GM15510 (cell line): ENCODE measurements around the gene OGDH.

Source experiments
- POLR2A ChIP-seq: IDR thresholded peaks from 3 replicates; pipeline ENCODE4 v1.6.1; 2011; ENCODE audit warnings: borderline replicate concordance; ENCODE audit not compliant: insufficient read length; ENCODE audit errors: extremely low read depth

The OGDH gene

DNA sequence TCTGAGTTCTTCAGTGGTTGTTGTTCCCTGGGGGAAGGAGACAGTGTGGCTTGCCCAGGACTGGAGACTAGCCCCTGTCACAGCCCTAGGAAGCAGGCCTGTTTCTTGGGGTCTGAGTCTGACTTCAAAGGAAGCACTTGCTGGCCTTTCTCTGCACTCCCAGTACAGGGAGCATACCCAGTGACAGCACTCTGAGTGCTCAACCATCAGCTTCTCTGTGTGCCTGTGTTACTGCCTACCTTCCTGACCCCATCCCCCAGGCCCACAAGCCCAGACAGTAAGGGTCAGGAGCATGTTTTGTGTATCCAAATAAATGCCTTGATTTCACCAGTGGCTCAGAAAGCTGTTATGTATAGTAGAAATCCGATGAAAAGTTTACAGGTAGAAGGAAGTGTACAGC is 48.9 kb downstream of the OGDH start:
- no peak for TF ChIP-seq POLR2A

DNA sequence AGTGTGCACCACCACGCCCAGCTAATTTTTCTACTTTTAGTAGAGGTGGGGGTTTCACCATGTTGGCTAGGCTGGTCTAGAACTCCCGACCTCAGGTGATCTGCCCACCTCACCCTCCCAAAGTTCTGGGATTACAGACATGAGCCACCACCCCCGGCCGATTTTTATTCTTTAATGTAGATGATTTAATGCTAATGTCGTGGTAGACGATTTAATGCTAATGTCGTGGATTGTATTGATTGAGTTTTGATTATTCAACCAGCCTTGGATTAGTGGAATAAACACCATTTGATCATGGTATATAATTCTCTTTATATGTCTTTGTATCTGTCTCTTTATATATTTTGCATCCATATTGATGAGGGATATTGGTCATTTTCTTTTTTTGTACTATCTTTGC is 52.6 kb downstream of the OGDH start:
- TF ChIP-seq POLR2A: no peak

GRCh38 chr7:44661233-44661632 is 54.8 kb downstream of the OGDH start:
- TF ChIP-seq POLR2A: no peak

GRCh38 chr7:44664780-44665461 is 58.5 kb downstream of the OGDH start:
- TF ChIP-seq POLR2A: no peak

DNA sequence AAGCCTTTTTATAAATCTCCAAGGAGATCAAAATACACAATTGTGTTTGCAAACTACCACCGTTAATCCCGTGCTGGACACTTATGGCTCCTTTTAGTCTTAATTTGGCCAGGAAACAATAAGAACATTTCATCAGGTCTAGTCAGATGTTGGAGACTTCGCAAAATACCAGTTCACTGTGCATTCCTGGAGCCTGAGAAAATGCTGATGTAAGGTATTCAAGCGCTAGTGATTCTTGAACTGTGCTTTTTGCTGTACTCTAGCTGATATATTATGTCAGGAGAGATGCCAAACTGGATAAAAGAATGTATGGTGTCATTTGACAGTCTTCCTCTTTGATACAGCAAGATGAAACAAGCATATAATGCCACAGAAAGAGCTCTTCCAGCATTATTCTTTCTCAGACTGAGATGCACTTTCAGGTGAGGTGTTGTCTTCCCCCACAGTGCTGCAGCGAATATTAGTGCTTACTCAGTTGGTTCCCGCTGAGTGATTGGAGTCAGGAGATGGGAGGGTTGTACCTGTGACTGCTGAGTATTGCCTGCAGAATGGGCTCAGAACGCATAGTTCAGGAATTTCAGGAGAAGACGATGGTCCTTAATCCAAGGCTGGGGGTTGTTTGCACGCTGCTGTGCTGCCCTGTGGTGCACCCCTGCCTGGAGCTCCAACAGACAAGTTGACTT is 59.2 kb downstream of the OGDH start:
- TF ChIP-seq POLR2A: no peak

GRCh38 chr7:44666566-44666965 is 60.1 kb downstream of the OGDH start:
- no peak for TF ChIP-seq POLR2A

DNA sequence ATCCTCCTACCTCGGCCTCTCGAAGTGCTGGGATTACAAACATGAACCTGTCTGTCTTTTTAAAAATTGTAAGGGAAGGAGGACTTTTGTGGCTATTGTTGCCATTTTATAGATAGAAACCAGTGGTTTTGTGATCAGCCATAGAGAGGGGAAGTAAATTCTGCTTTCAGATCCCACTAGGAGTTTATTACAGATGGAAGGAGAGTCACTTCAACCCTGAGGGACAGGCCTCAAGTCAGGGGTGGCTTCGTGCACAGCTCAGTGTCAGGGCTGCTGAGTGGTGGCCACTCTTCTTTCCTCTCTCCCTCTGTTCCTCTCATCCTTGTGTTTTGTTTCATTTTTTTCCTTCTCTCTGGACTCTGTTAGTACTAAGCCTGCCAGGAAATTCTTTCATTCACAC is 60.8 kb downstream of the OGDH start:
- TF ChIP-seq POLR2A: no peak

DNA sequence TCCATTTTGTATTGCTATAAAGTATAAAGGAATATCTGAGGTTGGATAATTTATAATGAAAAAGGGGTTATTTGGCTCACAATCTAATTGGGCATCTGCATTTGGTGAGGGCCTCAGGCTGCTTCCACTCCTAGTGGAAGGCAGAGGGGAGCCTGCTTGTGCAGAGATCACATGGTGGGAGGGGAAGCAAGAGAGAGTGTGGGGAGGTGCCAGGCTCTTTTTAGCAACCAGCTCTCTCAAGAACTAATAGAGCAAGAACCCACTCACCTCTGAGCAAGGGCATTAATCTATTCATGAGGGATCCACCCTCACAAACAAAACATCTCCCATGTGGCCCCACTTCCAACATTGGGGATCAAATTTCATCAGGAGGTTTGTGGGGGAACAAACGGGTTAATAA is 64.6 kb downstream of the OGDH start:
- no peak for TF ChIP-seq POLR2A

DNA sequence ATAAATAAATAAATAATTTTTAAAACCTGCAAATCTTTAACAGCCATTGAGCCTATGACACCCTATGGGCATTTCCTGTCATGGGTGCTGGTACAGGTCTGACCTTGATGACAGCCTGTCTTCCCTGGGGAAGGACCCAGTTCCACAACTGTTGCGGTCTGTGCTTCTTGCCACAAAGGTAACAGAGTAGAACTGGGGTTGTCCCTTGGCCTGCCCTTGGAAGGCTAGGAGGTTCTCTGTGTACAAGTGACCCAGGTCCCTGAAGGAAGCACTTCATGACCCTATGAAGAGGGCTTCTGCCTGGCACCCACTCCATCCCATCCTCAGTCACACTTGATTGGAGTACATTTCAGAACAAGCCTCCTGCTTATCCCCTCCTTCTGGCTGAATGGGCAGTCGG is 66.9 kb downstream of the OGDH start:
- TF ChIP-seq POLR2A: no peak

DNA sequence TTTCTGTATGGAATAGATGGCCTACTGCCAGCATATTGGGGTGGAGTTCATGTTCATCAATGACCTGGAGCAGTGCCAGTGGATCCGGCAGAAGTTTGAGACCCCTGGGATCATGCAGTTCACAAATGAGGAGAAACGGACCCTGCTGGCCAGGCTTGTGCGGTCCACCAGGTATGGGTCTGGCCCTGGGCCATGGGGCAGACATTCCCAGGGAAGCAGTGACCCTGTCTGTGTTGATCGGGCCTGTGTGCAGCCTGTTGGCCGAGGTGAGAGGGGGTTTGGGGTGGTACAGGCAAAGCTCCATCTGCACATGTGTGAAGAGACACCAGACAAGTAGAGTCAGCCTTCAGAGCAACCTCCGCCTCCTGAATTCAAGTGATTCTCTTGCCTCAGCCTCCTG is 67.3 kb downstream of the OGDH start:
- TF ChIP-seq POLR2A: no peak

- no peak for TF ChIP-seq POLR2A
Observed at GRCh38 chr7:44674381-44674780, 68.0 kb downstream of the OGDH start.

- TF ChIP-seq POLR2A: no peak
Observed at GRCh38 chr7:44676776-44677175, 70.3 kb downstream of the OGDH start.

GRCh38 chr7:44678101-44678470 is 71.7 kb downstream of the OGDH start:
- no peak for TF ChIP-seq POLR2A

DNA sequence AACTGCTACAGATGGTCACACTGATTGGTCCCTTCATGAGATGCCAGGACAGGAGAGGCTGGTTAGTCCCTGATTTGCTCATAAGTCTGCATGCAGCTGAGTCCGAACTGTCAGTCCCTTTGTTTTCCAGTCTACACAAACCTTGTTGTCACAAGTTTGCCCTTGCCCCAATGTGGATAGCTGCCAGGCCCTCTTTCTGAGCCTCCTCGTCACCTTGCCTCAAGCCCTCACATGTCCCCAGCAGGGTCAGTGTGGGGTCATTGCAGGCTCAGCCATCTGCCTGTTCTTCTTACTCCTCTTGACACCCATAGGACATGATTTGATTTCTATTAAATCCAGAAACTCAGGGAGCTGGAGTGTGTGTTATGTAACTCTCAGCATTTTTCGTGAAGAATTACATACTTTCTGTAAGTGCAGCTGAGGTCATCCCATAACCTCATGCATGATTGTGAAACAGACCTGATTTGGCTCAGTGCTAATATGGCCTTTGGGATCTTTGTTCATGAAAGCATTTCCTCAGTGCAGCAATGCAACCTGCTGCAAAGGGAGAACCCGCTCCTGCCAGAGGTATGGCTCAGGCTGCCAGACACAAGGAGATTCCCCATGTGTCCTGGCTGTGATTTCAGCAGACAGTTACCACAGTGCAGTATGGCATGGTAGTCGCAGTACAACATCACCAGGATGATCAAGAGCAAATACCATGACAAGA is 72.2 kb downstream of the OGDH start:
- TF ChIP-seq POLR2A: no peak

- no peak for TF ChIP-seq POLR2A
Observed at GRCh38 chr7:44681645-44682044, 75.2 kb downstream of the OGDH start.

- no peak for TF ChIP-seq POLR2A
Observed at GRCh38 chr7:44685723-44686122, 79.3 kb downstream of the OGDH start.

GRCh38 chr7:44689427-44689826 is 83.0 kb downstream of the OGDH start:
- no peak for TF ChIP-seq POLR2A
